Stimulated activated CD8-positive, alpha-beta memory T cell treated with anti-CD3 and anti-CD28 coated beads, Interleukin-12 subunit alpha, Interleukin-12 subunit beta, amount 100 ng/mL, for 4 hours (primary cell): ENCODE results near the gene LYZL4.

ENCODE experiments used
- DNase-seq: peaks from one replicate; pipeline ENCODE4 v3.0.0-alpha.2; 2020; ENCODE audit warnings: low read depth

Gene LYZL4

GRCh38 chr3:42425736-42426407, 15.5 kb upstream of the LYZL4 start:
- no peak for DNase-seq

GRCh38 chr3:42424911-42425310, 14.5 kb upstream of the LYZL4 start:
- no peak for DNase-seq

GRCh38 chr3:42421818-42422796, 11.7 kb upstream of the LYZL4 start:
- no peak for DNase-seq

- no peak for DNase-seq
Measured at GRCh38 chr3:42419563-42419962, 9.2 kb upstream of the LYZL4 start.

GRCh38 chr3:42412526-42413155, 2.2 kb upstream of the LYZL4 start:
- no peak for DNase-seq

- no peak for DNase-seq
Measured at GRCh38 chr3:42411429-42411828, 1.0 kb upstream of the LYZL4 start.

- DNase-seq = no peak
Measured at GRCh38 chr3:42408156-42408555, 2.3 kb downstream of the LYZL4 start.

GRCh38 chr3:42406727-42407450, 3.5 kb downstream of the LYZL4 start:
- no peak for DNase-seq

GRCh38 chr3:42405857-42406256, 4.6 kb downstream of the LYZL4 start:
- DNase-seq = no peak

GRCh38 chr3:42403737-42404136, 6.7 kb downstream of the LYZL4 start:
- no peak for DNase-seq

- no peak for DNase-seq
Measured at GRCh38 chr3:42402394-42403096, 7.9 kb downstream of the LYZL4 start.

- DNase-seq = no peak
Measured at GRCh38 chr3:42398080-42398479, 12.3 kb downstream of the LYZL4 start.

- no peak for DNase-seq
Measured at GRCh38 chr3:42397644-42398043, 12.8 kb downstream of the LYZL4 start.

- DNase-seq = no peak
Measured at GRCh38 chr3:42394579-42395288, 15.7 kb downstream of the LYZL4 start.

GRCh38 chr3:42387802-42388651, 22.4 kb downstream of the LYZL4 start:
- no peak for DNase-seq

- no peak for DNase-seq
Measured at GRCh38 chr3:42381551-42382082, 28.8 kb downstream of the LYZL4 start.

GRCh38 chr3:42377681-42378080, 32.7 kb downstream of the LYZL4 start:
- DNase-seq = no peak

GRCh38 chr3:42376344-42376798, 34.0 kb downstream of the LYZL4 start:
- DNase-seq = peak; percentile 14

GRCh38 chr3:42375121-42375800, 35.1 kb downstream of the LYZL4 start:
- DNase-seq = no peak
